ENCODE results near the gene FGF5. TPM values are rescaled to one million over a fixed set of nuclear protein-coding genes. Genes with fewer than 3 reads are reported as not detected.

FGF5 gene
- total RNA-seq, 2 experiments from 2014 or later, result not detected

- no peaks in the 10 kb centered on the region for H3K4me1 Mint-ChIP-seq
Measured at GRCh38 chr4:80259817-80260216, 6.6 kb upstream of the FGF5 start.

GRCh38 chr4:80261989-80262600 lies 4.4 kb upstream of the FGF5 start:
- peaks cover 15% of the 10 kb centered on the region for H3K4me1 Mint-ChIP-seq
- H3K27me3 Mint-ChIP-seq, result peaks cover 77% of the 10 kb centered on the region
- ChIA-PET CTCF (no interaction called here), POLR2A (no interaction called here)
- H3K4me3 Mint-ChIP-seq, result no peak overlapping the region
- no peak for DNase-seq
- H3K36me3 Mint-ChIP-seq (ENCODE audit: low read depth), result no peaks in the 10 kb centered on the region
- no peak overlapping the region for H3K27ac Mint-ChIP-seq
- H3K9me3 Mint-ChIP-seq, result no peaks in the 10 kb centered on the region

More at GRCh38 chr4:80259817-80260216, 6.6 kb upstream of the FGF5 start:
- CTCF ChIA-PET, result no interaction called here
- no peaks in the 10 kb centered on the region for H3K9me3 Mint-ChIP-seq
- no peak overlapping the region for H3K4me3 Mint-ChIP-seq
- H3K27ac Mint-ChIP-seq, result no peak overlapping the region
- no peak for DNase-seq
- POLR2A ChIA-PET, result no interaction called here
- H3K27me3 Mint-ChIP-seq, result peaks cover 66% of the 10 kb centered on the region
- no peaks in the 10 kb centered on the region for H3K36me3 Mint-ChIP-seq (ENCODE audit: low read depth)

- H3K9me3 Mint-ChIP-seq, result no peaks in the 10 kb centered on the region
- H3K36me3 Mint-ChIP-seq (ENCODE audit: low read depth), result no peaks in the 10 kb centered on the region
- H3K4me1 Mint-ChIP-seq, result peaks cover 22% of the 10 kb centered on the region
- no peak for DNase-seq
- no peak overlapping the region for H3K27ac Mint-ChIP-seq
- peaks cover 83% of the 10 kb centered on the region for H3K27me3 Mint-ChIP-seq
- POLR2A ChIA-PET, result no interaction called here
- CTCF ChIA-PET, result no interaction called here
- H3K4me3 Mint-ChIP-seq, result no peak overlapping the region
Measured at GRCh38 chr4:80263541-80264351, 2.7 kb upstream of the FGF5 start.

- ChIA-PET CTCF (no interaction called here), POLR2A (no interaction called here)
- Mint-ChIP-seq H3K4me1 (peaks cover 22% of the 10 kb centered on the region), H3K4me3 (no peak overlapping the region), H3K27me3 (peaks cover 85% of the 10 kb centered on the region), H3K36me3 (ENCODE audit: low read depth) (no peaks in the 10 kb centered on the region), H3K27ac (no peak overlapping the region), H3K9me3 (no peaks in the 10 kb centered on the region)
- no peak for DNase-seq
Measured at GRCh38 chr4:80264352-80264647, 2.2 kb upstream of the FGF5 start.

GRCh38 chr4:80264825-80265224 lies 1.6 kb upstream of the FGF5 start:
- no peaks in the 10 kb centered on the region for H3K9me3 Mint-ChIP-seq
- H3K4me1 Mint-ChIP-seq, result peaks cover 22% of the 10 kb centered on the region
- peaks cover 87% of the 10 kb centered on the region for H3K27me3 Mint-ChIP-seq
- no peak for DNase-seq
- H3K27ac Mint-ChIP-seq, result no peak overlapping the region
- POLR2A ChIA-PET, result no interaction called here
- no peak overlapping the region for H3K4me3 Mint-ChIP-seq
- CTCF ChIA-PET, result no interaction called here
- no peaks in the 10 kb centered on the region for H3K36me3 Mint-ChIP-seq (ENCODE audit: low read depth)

- peak overlapping the region; percentile 7 for H3K4me3 Mint-ChIP-seq
- peaks cover 22% of the 10 kb centered on the region for H3K4me1 Mint-ChIP-seq
- no peak overlapping the region for H3K27ac Mint-ChIP-seq
- CTCF ChIA-PET, result no interaction called here
- no peaks in the 10 kb centered on the region for H3K36me3 Mint-ChIP-seq (ENCODE audit: low read depth)
- no peak for DNase-seq
- POLR2A ChIA-PET, result no interaction called here
- H3K27me3 Mint-ChIP-seq, result peaks cover 86% of the 10 kb centered on the region
- no peaks in the 10 kb centered on the region for H3K9me3 Mint-ChIP-seq
Measured at GRCh38 chr4:80265571-80266252, 752 bp upstream of the FGF5 start.

GRCh38 chr4:80266902-80267380 lies 477 bp downstream of the FGF5 start:
- CTCF ChIA-PET, result no interaction called here
- peaks cover 22% of the 10 kb centered on the region for H3K4me1 Mint-ChIP-seq
- POLR2A ChIA-PET, result no interaction called here
- H3K27ac Mint-ChIP-seq, result no peak overlapping the region
- peak overlapping the region; percentile 33 for H3K4me3 Mint-ChIP-seq
- H3K36me3 Mint-ChIP-seq (ENCODE audit: low read depth), result no peaks in the 10 kb centered on the region
- no peaks in the 10 kb centered on the region for H3K9me3 Mint-ChIP-seq
- peaks cover 85% of the 10 kb centered on the region for H3K27me3 Mint-ChIP-seq
- DNase-seq, result no peak

- no peak overlapping the region for H3K4me3 Mint-ChIP-seq
- H3K27ac Mint-ChIP-seq, result no peak overlapping the region
- H3K36me3 Mint-ChIP-seq (ENCODE audit: low read depth), result no peaks in the 10 kb centered on the region
- no peaks in the 10 kb centered on the region for H3K9me3 Mint-ChIP-seq
- no peak for DNase-seq
- POLR2A ChIA-PET, result no interaction called here
- peaks cover 78% of the 10 kb centered on the region for H3K27me3 Mint-ChIP-seq
- CTCF ChIA-PET, result no interaction called here
- H3K4me1 Mint-ChIP-seq, result peaks cover 22% of the 10 kb centered on the region
Measured at GRCh38 chr4:80268081-80268823, 1.8 kb downstream of the FGF5 start.

- DNase-seq, result no peak
- H3K27ac Mint-ChIP-seq, result no peak overlapping the region
- POLR2A ChIA-PET, result no interaction called here
- no peaks in the 10 kb centered on the region for H3K9me3 Mint-ChIP-seq
- CTCF ChIA-PET, result interaction anchor here (1.0 kb wide), 1 partner anchor 8 kb away, joined by 4 read pairs; no protein-coding TSS in a partner anchor
- peaks cover 22% of the 10 kb centered on the region for H3K4me1 Mint-ChIP-seq
- peaks cover 75% of the 10 kb centered on the region for H3K27me3 Mint-ChIP-seq
- no peaks in the 10 kb centered on the region for H3K36me3 Mint-ChIP-seq (ENCODE audit: low read depth)
- H3K4me3 Mint-ChIP-seq, result no peak overlapping the region
Measured at GRCh38 chr4:80268936-80269335, 2.5 kb downstream of the FGF5 start.

- ChIA-PET CTCF (no interaction called here), POLR2A (no interaction called here)
- peaks cover 20% of the 10 kb centered on the region for H3K4me1 Mint-ChIP-seq
- H3K4me3 Mint-ChIP-seq, result no peak overlapping the region
- no peaks in the 10 kb centered on the region for H3K9me3 Mint-ChIP-seq
- H3K27ac Mint-ChIP-seq, result no peak overlapping the region
- H3K36me3 Mint-ChIP-seq (ENCODE audit: low read depth), result no peaks in the 10 kb centered on the region
- DNase-seq, result no peak
- peaks cover 62% of the 10 kb centered on the region for H3K27me3 Mint-ChIP-seq
Measured at GRCh38 chr4:80270321-80270720, 3.9 kb downstream of the FGF5 start.

GRCh38 chr4:80270868-80271267 lies 4.4 kb downstream of the FGF5 start:
- ChIA-PET POLR2A (no interaction called here), CTCF (no interaction called here)
- DNase-seq, result no peak
- peaks cover 56% of the 10 kb centered on the region for H3K27me3 Mint-ChIP-seq
- H3K36me3 Mint-ChIP-seq (ENCODE audit: low read depth), result no peaks in the 10 kb centered on the region
- H3K4me1 Mint-ChIP-seq, result peaks cover 14% of the 10 kb centered on the region
- H3K27ac Mint-ChIP-seq, result no peak overlapping the region
- H3K4me3 Mint-ChIP-seq, result no peak overlapping the region
- H3K9me3 Mint-ChIP-seq, result no peaks in the 10 kb centered on the region

GRCh38 chr4:80271801-80272200 lies 5.3 kb downstream of the FGF5 start:
- no peak overlapping the region for H3K27ac Mint-ChIP-seq

GRCh38 chr4:80276931-80277330 lies 10.5 kb downstream of the FGF5 start:
- H3K4me3 Mint-ChIP-seq, result no peak overlapping the region
- no peak for DNase-seq
- POLR2A ChIA-PET, result no interaction called here

More at GRCh38 chr4:80271801-80272200, 5.3 kb downstream of the FGF5 start:
- no peak overlapping the region for H3K4me3 Mint-ChIP-seq
- H3K9me3 Mint-ChIP-seq, result no peaks in the 10 kb centered on the region
- ChIA-PET POLR2A (no interaction called here), CTCF (no interaction called here)
- H3K36me3 Mint-ChIP-seq (ENCODE audit: low read depth), result no peaks in the 10 kb centered on the region
- H3K27me3 Mint-ChIP-seq, result peaks cover 48% of the 10 kb centered on the region
- H3K4me1 Mint-ChIP-seq, result peaks cover 9% of the 10 kb centered on the region
- DNase-seq, result no peak

More at GRCh38 chr4:80276931-80277330, 10.5 kb downstream of the FGF5 start:
- Mint-ChIP-seq H3K4me1 (no peaks in the 10 kb centered on the region), H3K9me3 (no peaks in the 10 kb centered on the region), H3K27ac (no peak overlapping the region), H3K27me3 (peaks cover 13% of the 10 kb centered on the region), H3K36me3 (ENCODE audit: low read depth) (no peaks in the 10 kb centered on the region)
- CTCF ChIA-PET, result no interaction called here

Measured in activated CD4-positive, alpha-beta T cell treated with anti-CD3 and anti-CD28 coated beads, Interleukin-2, amount 10 ng/mL, durations not matched to agents 7 days and 5 days (primary cell).